Hindlimb muscle (tissue), 1 donor: ENCODE data around the gene CDIPT. TPM values are rescaled to one million over a fixed set of nuclear protein-coding genes. Genes with fewer than 3 reads are reported as not detected.
A peak's percentile ranks its signal among the peaks of the same experiment; 100 is the strongest.
"Not testable (repeated sequence)": the region's sequence is repeated elsewhere in the genome, so short reads cannot be mapped to it uniquely, and the experiment has no call there.

Source experiments
- DNase-seq: peaks from one replicate; pipeline ENCODE4 v3.0.0-alpha.2; 2013
- polyA plus RNA-seq: library from polyadenylated mRNA; unstranded; fragments of 120-200 nt; gene quantifications from one replicate; pipeline ENCODE4 v1.2.1, GENCODE V29; 2013; ENCODE audit not compliant: insufficient read length

Gene CDIPT
- polyA plus RNA-seq, result 41.9 TPM

GRCh38 chr16:29862884-29863668 lies at the start of gene CDIPT:
Gene CDIPT (minus strand): TSS chr16:29863226. CDS start chr16:29862857, 369 bp downstream.
- peak; percentile 95 for DNase-seq

GRCh38 chr16:29912087-29912486 lies 49.1 kb upstream of the CDIPT start:
- no peak for DNase-seq

- DNase-seq, result no peak
These were observed 48.6 kb upstream of the CDIPT start for GRCh38 chr16:29911676-29912010.

- DNase-seq, result no peak
These were observed 48.0 kb upstream of the CDIPT start for GRCh38 chr16:29910819-29911675.

- DNase-seq, result not testable (repeated sequence)
These were observed 46.8 kb upstream of the CDIPT start for GRCh38 chr16:29909851-29910250.

- DNase-seq, result no peak
These were observed 46.4 kb upstream of the CDIPT start for GRCh38 chr16:29909391-29909790.

GRCh38 chr16:29908719-29909220 lies 45.7 kb upstream of the CDIPT start:
- DNase-seq, result no peak

- no peak for DNase-seq
These were observed 44.9 kb upstream of the CDIPT start for GRCh38 chr16:29907973-29908372.

- no peak for DNase-seq
These were observed 43.7 kb upstream of the CDIPT start for GRCh38 chr16:29906520-29907244.

- no peak for DNase-seq
These were observed 42.6 kb upstream of the CDIPT start for GRCh38 chr16:29905668-29906067.

- DNase-seq, result no peak
These were observed 41.9 kb upstream of the CDIPT start for GRCh38 chr16:29904947-29905346.

GRCh38 chr16:29903590-29903989 lies 40.6 kb upstream of the CDIPT start:
- DNase-seq, result no peak

GRCh38 chr16:29901607-29901945 lies 38.5 kb upstream of the CDIPT start:
- no peak for DNase-seq

- no peak for DNase-seq
These were observed 38.0 kb upstream of the CDIPT start for GRCh38 chr16:29900888-29901606.

- DNase-seq, result peak; percentile 33
These were observed 37.3 kb upstream of the CDIPT start, which contains the start of gene ASPHD1 for GRCh38 chr16:29900102-29900887. Gene ASPHD1 (plus strand): TSS chr16:29900488. CDS start chr16:29900972, 484 bp downstream.

GRCh38 chr16:29899516-29900101 lies 36.6 kb upstream of the CDIPT start, which contains the start of gene SEZ6L2:
Gene SEZ6L2 (minus strand): TSS chr16:29899550. CDS start chr16:29899019, 531 bp downstream.
- peak; percentile 78 for DNase-seq

GRCh38 chr16:29898804-29899515 lies 35.9 kb upstream of the CDIPT start:
- no peak for DNase-seq

- DNase-seq, result no peak
These were observed 35.2 kb upstream of the CDIPT start for GRCh38 chr16:29898135-29898803.

- DNase-seq, result no peak
These were observed 34.3 kb upstream of the CDIPT start for GRCh38 chr16:29897333-29897732.
